ENCODE data around the gene RAB35. TPM values are rescaled to one million over a fixed set of nuclear protein-coding genes. Genes with fewer than 3 reads are reported as not detected.

RAB35 gene
- total RNA-seq, 1 donor from 2014 or later: 15.1 TPM

DNA sequence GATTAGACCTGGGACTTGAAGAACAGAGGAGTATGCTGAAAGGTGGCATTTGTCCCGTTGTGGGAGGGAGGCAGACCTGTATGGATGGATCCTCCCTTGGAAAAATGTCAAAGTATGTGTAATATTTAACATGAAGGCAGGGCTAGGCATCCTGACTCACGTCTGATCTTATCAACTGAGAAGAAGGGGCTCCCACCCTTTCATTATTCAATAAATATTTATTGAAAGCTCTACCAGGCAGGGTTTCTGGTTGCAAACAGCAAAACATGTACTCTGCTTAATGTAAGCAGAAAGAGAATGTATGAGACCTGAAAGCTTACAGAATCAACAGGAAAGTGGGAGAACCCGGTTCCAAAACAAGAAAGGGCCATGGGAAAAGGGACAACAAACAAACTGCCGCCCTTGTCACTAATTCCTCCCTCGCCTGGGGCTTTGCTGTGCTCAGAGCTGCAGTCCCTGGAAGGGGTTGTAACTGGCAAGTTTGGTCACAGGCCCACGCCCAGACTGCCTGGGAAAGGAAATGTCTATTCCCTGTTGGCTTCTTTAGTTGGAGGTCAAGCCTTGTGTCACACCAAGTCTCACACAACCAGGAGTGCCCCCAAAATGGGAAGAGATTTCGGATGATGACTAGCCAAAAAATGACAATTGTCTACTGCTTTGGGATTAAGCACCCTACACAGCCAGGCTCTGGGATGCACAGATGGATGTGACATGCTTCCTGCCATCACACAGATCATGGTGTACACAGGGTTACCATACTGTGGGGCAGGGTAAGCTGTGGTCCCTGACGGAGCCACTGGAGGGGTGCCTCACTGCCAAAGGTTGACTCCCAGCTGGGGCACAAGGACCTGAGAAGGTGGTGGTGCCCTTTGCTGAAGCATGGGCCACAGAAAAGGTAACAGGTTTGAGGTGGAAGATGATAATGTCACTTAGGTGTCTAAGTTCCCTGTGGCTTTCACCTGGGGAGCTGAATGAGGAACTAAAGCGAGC, 36.8 kb downstream of the RAB35 start:
- no peak overlapping the region for H3K27ac ChIP-seq (ENCODE audit: low read depth, low read length)
- peaks cover 0 to 3% (median 0%) of the 10 kb centered on the region in 3 donors for H3K27me3 ChIP-seq (ENCODE audit: control insufficient read depth in 3 of 3, insufficient read depth in 3 of 3, low read length in 3 of 3)
- no peaks in the 10 kb centered on the region for H3K9me3 ChIP-seq (ENCODE audit: control insufficient read depth in 3 of 3, low read length in 3 of 3)

DNA sequence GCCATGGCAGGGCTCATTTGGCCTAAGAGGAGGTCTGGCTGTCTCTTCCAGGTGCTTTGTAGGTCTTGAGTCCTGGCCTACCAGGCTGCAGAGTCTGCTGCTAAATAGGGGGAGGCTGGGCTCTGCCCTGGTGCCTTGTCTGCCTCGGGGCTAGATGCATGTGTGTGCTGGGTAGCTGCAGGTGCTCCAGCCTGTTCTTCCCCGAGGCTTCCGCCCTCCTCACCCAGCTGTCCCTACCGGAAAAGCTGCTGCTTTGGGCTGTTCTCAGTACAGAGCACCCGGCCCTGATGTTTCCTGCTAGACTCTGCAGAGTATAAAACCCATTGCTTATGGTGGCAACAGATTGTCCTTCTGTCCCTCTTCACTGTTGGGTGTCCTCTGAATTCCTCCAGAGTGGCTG, 37.7 kb downstream of the RAB35 start:
- Histone ChIP-seq H3K4me1 (ENCODE audit: control insufficient read depth in 3 of 3, insufficient read depth in 3 of 3, low read length in 3 of 3) (no peaks in the 10 kb centered on the region), H3K9ac (ENCODE audit: low read depth in 1 of 3, low read length in 3 of 3) (no peak overlapping the region), H3K9me3 (ENCODE audit: control insufficient read depth in 3 of 3, low read length in 3 of 3) (no peaks in the 10 kb centered on the region), H3K36me3 (ENCODE audit: control insufficient read depth in 3 of 3, insufficient read depth in 3 of 3, low read length in 3 of 3) (no peaks in the 10 kb centered on the region), H3K4me3 (ENCODE audit: low read length in 3 of 3) (no peak overlapping the region), H3K27me3 (ENCODE audit: control insufficient read depth in 3 of 3, insufficient read depth in 3 of 3, low read length in 3 of 3) (peaks cover 0 to 3% (median 2%) of the 10 kb centered on the region in 3 donors), H3K27ac (ENCODE audit: low read depth, low read length) (no peak overlapping the region)

More for the DNA sequence above, 36.8 kb downstream of the RAB35 start:
- H3K4me1 ChIP-seq (ENCODE audit: control insufficient read depth in 3 of 3, insufficient read depth in 3 of 3, low read length in 3 of 3): no peaks in the 10 kb centered on the region
- no peak overlapping the region for H3K4me3 ChIP-seq (ENCODE audit: low read length in 3 of 3)
- no peak overlapping the region for H3K9ac ChIP-seq (ENCODE audit: low read depth in 1 of 3, low read length in 3 of 3)
- no peaks in the 10 kb centered on the region for H3K36me3 ChIP-seq (ENCODE audit: control insufficient read depth in 3 of 3, insufficient read depth in 3 of 3, low read length in 3 of 3)

DNA sequence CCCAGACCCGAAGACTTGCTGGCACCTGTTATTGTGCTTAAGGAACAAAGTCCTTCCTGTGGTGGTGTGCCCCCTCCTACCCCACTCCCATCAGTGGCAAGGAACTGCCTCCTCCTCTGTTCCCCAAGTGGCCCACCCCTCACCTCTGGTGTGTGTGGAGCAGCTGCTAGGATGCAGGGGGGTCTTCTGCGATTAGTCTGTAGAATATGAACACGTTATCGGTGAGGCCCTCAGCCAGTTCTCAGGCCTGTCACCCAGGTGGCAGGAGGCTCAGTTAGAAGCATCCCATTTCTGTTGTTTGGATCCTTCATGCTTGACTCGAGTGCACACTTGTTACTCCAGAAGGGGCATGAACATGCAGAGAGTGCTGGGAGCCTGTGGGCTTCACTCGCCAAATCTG, 39.3 kb downstream of the RAB35 start:
- Histone ChIP-seq H3K4me3 (ENCODE audit: low read length in 3 of 3) (no peak overlapping the region), H3K27me3 (ENCODE audit: control insufficient read depth in 3 of 3, insufficient read depth in 3 of 3, low read length in 3 of 3) (peaks cover 0 to 3% (median 2%) of the 10 kb centered on the region in 3 donors), H3K36me3 (ENCODE audit: control insufficient read depth in 3 of 3, insufficient read depth in 3 of 3, low read length in 3 of 3) (no peaks in the 10 kb centered on the region), H3K9me3 (ENCODE audit: control insufficient read depth in 3 of 3, low read length in 3 of 3) (no peaks in the 10 kb centered on the region), H3K27ac (ENCODE audit: low read depth, low read length) (no peak overlapping the region), H3K9ac (ENCODE audit: low read depth in 1 of 3, low read length in 3 of 3) (no peak overlapping the region), H3K4me1 (ENCODE audit: control insufficient read depth in 3 of 3, insufficient read depth in 3 of 3, low read length in 3 of 3) (no peaks in the 10 kb centered on the region)

DNA sequence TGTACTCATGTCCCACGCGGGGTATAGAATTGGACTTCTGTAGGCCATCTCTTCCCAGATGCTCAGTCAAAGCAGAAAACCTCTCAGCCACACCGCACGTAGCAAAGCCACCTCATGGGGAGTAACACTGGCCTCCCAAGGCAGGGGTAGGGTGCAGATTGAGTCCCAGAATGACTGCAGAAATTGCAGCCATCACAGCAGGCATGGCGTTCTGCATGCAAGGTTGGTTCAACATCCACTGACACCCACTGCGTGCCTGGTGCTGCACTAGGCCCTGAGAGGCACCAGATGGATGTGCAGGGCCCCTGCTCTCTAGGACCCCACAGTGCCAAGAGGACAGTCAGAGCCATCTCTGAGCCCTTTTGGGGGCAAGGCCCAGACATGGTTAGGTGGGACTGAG, 39.9 kb downstream of the RAB35 start:
- H3K9ac ChIP-seq (ENCODE audit: low read depth in 1 of 3, low read length in 3 of 3): no peak overlapping the region
- H3K4me3 ChIP-seq (ENCODE audit: low read length in 3 of 3): no peak overlapping the region
- no peaks in the 10 kb centered on the region for H3K4me1 ChIP-seq (ENCODE audit: control insufficient read depth in 3 of 3, insufficient read depth in 3 of 3, low read length in 3 of 3)
- no peak overlapping the region for H3K27ac ChIP-seq (ENCODE audit: low read depth, low read length)
- peaks cover 0 to 3% (median 2%) of the 10 kb centered on the region in 3 donors for H3K27me3 ChIP-seq (ENCODE audit: control insufficient read depth in 3 of 3, insufficient read depth in 3 of 3, low read length in 3 of 3)
- H3K36me3 ChIP-seq (ENCODE audit: control insufficient read depth in 3 of 3, insufficient read depth in 3 of 3, low read length in 3 of 3): no peaks in the 10 kb centered on the region
- H3K9me3 ChIP-seq (ENCODE audit: control insufficient read depth in 3 of 3, low read length in 3 of 3): no peaks in the 10 kb centered on the region

DNA sequence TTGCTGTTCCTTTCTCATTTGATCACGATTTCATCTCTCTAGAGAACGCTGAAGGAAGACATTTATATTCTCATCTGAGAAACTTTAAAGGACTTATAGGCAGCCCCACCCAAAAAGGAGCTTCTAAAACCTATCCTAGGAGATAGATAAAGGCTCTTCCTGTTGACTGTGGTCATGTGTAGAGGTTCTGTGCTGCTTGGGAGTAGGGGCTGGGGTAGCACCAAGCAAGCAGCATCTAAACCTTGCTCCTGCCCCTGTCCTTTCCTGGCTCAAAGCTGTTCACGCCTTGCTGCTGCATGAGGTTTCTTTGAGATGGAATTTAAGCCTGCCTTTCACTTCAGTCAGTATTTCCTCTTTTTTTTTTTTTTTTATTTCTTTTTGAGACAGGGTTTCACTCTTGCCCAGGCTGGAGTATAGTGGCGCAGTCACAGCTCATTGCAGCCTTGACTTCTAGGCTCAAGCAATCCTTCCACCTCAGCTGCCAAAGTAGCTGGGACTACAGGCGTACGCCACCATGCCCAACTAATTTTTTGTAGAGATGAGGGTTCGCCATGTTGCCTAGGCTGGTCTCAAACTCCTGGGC, 41.4 kb downstream of the RAB35 start:
- Histone ChIP-seq H3K9me3 (ENCODE audit: control insufficient read depth in 3 of 3, low read length in 3 of 3) (no peaks in the 10 kb centered on the region), H3K4me3 (ENCODE audit: low read length in 3 of 3) (no peak overlapping the region), H3K27ac (ENCODE audit: low read depth, low read length) (no peak overlapping the region), H3K9ac (ENCODE audit: low read depth in 1 of 3, low read length in 3 of 3) (no peak overlapping the region), H3K4me1 (ENCODE audit: control insufficient read depth in 3 of 3, insufficient read depth in 3 of 3, low read length in 3 of 3) (no peaks in the 10 kb centered on the region), H3K36me3 (ENCODE audit: control insufficient read depth in 3 of 3, insufficient read depth in 3 of 3, low read length in 3 of 3) (no peaks in the 10 kb centered on the region), H3K27me3 (ENCODE audit: control insufficient read depth in 3 of 3, insufficient read depth in 3 of 3, low read length in 3 of 3) (peaks cover 0 to 2% (median 2%) of the 10 kb centered on the region in 3 donors)

DNA sequence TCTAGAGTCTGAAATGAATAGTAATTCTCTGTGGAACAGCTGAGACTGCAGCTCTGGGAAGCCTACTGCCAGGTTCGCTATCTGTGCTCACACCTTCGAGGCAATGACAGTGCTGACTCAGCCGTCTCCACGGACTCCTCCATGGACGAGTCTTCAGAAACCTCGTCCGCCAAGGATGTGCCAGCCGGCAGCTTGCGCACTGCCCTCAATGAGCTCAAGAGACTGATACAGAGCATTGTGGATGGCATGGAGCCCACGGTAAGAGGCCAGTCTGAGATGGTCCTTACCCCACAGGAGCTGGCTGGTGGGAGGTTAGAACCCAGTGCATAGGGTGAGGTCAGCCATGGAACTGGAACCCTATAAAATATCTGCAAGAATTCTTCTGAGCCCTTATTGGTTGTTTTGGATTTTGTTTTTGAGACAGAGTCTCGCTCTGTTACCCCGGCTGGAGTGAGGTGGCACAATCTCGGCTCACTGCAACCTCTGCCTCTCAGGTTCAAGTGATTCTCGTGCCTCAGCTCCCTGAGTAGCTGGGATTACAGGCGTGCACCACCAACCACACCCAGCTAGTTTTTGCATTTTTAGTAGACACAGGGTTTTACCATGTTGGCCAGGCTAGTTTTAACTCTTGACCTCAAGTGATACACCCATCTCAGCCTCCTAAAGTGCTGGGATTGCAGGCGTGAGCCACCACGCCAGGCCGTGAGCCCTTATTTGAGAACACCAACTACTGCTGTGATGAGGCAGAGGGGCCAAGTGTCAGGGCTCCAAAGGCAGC, 43.9 kb downstream of the RAB35 start:
- Histone ChIP-seq H3K9me3 (ENCODE audit: control insufficient read depth in 3 of 3, low read length in 3 of 3) (no peaks in the 10 kb centered on the region), H3K4me1 (ENCODE audit: control insufficient read depth in 3 of 3, insufficient read depth in 3 of 3, low read length in 3 of 3) (no peaks in the 10 kb centered on the region), H3K9ac (ENCODE audit: low read depth in 1 of 3, low read length in 3 of 3) (no peak overlapping the region), H3K27ac (ENCODE audit: low read depth, low read length) (no peak overlapping the region), H3K36me3 (ENCODE audit: control insufficient read depth in 3 of 3, insufficient read depth in 3 of 3, low read length in 3 of 3) (no peaks in the 10 kb centered on the region), H3K27me3 (ENCODE audit: control insufficient read depth in 3 of 3, insufficient read depth in 3 of 3, low read length in 3 of 3) (peaks cover 0 to 2% (median 0%) of the 10 kb centered on the region in 3 donors), H3K4me3 (ENCODE audit: low read length in 3 of 3) (no peak overlapping the region)

DNA sequence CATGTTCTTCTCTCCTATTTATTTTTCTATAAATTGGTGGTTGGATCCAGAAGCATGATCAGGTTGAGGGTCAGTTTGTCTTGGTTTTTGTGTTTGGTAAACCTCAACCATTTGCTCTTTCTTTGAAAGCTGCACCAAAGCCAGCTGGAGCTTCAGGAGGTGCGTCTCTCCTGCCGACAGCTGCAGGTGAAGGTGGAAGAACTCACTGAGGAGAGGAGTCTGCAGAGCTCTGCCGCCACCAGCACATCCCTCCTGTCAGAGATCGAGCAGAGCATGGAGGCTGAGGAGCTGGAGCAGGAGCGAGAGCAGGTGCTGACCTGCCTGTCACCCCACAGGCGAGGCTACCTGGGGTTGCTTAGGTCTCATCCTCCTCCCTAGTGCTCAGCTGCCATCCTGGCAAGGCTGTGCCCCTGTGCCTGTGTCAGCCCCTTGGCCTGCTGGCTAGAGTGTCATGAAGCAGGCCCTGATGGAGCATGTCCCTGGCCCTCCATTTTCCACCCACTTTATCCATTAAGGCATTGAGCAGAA, 45.0 kb downstream of the RAB35 start:
- Histone ChIP-seq H3K4me3 (ENCODE audit: low read length in 3 of 3) (no peak overlapping the region), H3K9ac (ENCODE audit: low read depth in 1 of 3, low read length in 3 of 3) (no peak overlapping the region), H3K27ac (ENCODE audit: low read depth, low read length) (no peak overlapping the region), H3K27me3 (ENCODE audit: control insufficient read depth in 3 of 3, insufficient read depth in 3 of 3, low read length in 3 of 3) (peaks cover 0 to 2% (median 0%) of the 10 kb centered on the region in 3 donors), H3K4me1 (ENCODE audit: control insufficient read depth in 3 of 3, insufficient read depth in 3 of 3, low read length in 3 of 3) (no peaks in the 10 kb centered on the region), H3K36me3 (ENCODE audit: control insufficient read depth in 3 of 3, insufficient read depth in 3 of 3, low read length in 3 of 3) (no peaks in the 10 kb centered on the region), H3K9me3 (ENCODE audit: control insufficient read depth in 3 of 3, low read length in 3 of 3) (no peaks in the 10 kb centered on the region)

DNA sequence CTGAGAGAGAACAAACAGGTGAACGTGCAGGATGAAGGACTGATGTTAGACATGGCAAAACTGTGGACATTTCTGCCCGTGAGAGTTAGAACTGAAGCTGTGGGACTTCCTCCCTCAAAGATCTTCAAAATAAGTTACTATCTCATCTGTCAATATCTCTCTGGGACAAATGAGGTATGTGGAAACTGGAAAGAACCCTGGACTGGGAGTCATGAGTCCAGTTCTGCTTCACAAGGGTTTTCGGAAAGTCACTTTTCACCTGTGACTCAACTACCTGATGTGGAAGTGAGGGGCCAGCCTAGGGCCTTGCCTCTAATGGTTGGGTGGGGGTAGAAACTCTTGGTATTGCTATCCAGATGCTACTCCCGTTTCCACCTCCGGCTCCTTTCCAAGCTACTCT, 47.3 kb downstream of the RAB35 start:
- Histone ChIP-seq H3K27me3 (ENCODE audit: control insufficient read depth in 3 of 3, insufficient read depth in 3 of 3, low read length in 3 of 3) (no peaks in the 10 kb centered on the region), H3K36me3 (ENCODE audit: control insufficient read depth in 3 of 3, insufficient read depth in 3 of 3, low read length in 3 of 3) (no peaks in the 10 kb centered on the region), H3K9ac (ENCODE audit: low read depth in 1 of 3, low read length in 3 of 3) (no peak overlapping the region), H3K27ac (ENCODE audit: low read depth, low read length) (no peak overlapping the region), H3K9me3 (ENCODE audit: control insufficient read depth in 3 of 3, low read length in 3 of 3) (no peaks in the 10 kb centered on the region), H3K4me1 (ENCODE audit: control insufficient read depth in 3 of 3, insufficient read depth in 3 of 3, low read length in 3 of 3) (no peaks in the 10 kb centered on the region), H3K4me3 (ENCODE audit: low read length in 3 of 3) (no peak overlapping the region)

DNA sequence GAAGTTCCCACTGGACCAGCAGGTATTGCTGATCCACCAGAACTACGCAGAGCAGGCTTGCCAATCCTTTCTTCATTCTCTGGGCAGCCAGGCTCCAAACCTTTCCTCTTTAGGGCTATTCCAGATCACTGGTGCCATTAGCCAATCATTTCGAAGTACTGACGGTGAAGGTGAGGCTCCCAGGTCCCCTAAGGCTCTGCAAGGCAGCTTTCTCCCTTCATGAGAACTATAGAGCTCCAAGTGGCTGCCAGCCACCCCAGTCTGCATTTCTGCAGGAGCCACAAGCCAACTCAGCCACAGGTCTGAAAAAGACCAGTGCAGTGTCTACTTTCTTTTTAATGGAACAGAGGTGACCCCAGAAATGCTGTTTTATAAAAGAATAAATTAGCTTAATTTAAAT, 48.7 kb downstream of the RAB35 start:
- H3K27ac ChIP-seq (ENCODE audit: low read depth, low read length): no peak overlapping the region
- no peak overlapping the region for H3K4me3 ChIP-seq (ENCODE audit: low read length in 3 of 3)
- H3K36me3 ChIP-seq (ENCODE audit: control insufficient read depth in 3 of 3, insufficient read depth in 3 of 3, low read length in 3 of 3): no peaks in the 10 kb centered on the region
- no peak overlapping the region for H3K9ac ChIP-seq (ENCODE audit: low read depth in 1 of 3, low read length in 3 of 3)
- H3K9me3 ChIP-seq (ENCODE audit: control insufficient read depth in 3 of 3, low read length in 3 of 3): no peaks in the 10 kb centered on the region
- peaks cover 0 to 2% (median 2%) of the 10 kb centered on the region in 3 donors for H3K27me3 ChIP-seq (ENCODE audit: control insufficient read depth in 3 of 3, insufficient read depth in 3 of 3, low read length in 3 of 3)
- no peaks in the 10 kb centered on the region for H3K4me1 ChIP-seq (ENCODE audit: control insufficient read depth in 3 of 3, insufficient read depth in 3 of 3, low read length in 3 of 3)

Data from skeletal muscle tissue (tissue), 4 donors.